HG03139 (cell line): ENCODE measurements around the gene GBA3.

Experiments used
- ATAC-seq: cut with Tn5 transposase; IDR thresholded peaks from one replicate; pipeline ENCODE4 v1.9.1; 2021; ENCODE audit not compliant: unreplicated experiment

GBA3 gene

DNA sequence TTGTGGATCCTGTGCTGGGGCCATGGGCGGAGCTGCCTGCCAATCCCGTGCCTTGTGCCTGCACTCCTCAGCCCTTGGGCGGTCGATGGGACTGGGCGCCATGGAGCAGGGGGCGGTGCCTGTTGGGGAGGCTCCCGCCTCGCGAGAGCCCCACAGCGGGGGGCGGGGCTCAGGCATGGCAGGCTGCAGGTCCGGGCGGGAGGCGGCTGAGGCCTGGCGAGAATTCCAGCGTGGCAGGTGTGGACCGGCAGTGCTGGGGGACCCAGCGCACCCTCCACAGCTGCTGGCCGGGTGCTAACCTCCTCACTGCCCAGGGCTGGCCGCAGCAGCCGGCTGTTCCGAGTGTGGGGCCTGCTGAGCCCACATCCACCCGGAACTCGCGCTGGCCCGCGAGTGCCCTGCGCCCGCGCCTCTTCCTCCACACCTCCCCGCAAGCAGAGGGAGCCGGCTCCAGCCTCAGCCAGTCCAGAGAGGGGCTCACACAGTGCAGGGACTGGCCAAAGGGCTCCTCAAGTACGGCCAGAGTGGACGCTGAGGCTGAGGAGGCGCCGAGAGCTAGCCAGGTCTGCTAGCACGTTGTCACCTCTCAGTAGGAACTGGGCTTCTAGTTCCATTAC, 85.9 kb downstream of the GBA3 start:
- no peak for ATAC-seq

DNA sequence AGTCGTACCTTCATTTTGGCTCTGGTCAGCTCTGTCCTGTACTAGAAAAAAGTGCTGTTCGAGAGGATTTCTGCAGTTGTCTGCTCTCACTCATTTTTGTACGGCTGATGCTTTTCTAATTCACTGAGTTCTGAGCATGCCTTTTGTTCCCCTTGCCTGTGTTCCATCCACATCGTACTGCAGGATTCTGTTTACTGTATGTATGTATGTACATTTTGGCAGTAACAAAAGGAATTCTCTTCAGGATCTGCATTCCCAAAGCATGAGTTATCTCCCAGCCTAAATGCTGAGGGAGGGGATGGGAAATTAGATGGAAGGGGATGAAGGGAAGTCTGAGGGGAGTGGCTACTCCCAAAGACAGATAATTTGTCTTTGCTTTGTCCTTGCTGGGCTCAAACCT, 87.6 kb downstream of the GBA3 start:
- ATAC-seq, result no peak

DNA sequence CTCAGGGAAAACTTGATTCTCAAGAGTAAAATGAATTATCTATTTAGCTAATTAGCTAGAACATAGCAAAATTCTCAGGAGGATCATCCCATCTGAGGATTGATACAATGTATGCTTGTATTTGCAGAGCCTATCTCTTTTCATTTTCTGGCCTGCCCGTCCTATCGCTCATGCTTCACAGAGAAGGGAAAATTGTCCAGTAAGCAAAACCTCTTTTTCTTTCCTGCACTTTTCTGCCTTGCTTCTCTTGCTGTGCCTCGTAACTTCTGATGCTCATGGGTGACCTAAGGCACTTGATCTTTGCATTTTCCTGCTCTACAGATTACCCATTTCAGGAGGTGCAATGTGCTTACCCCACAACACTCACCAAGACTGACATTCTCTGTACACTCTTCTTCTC, 88.1 kb downstream of the GBA3 start:
- ATAC-seq, result no peak

DNA sequence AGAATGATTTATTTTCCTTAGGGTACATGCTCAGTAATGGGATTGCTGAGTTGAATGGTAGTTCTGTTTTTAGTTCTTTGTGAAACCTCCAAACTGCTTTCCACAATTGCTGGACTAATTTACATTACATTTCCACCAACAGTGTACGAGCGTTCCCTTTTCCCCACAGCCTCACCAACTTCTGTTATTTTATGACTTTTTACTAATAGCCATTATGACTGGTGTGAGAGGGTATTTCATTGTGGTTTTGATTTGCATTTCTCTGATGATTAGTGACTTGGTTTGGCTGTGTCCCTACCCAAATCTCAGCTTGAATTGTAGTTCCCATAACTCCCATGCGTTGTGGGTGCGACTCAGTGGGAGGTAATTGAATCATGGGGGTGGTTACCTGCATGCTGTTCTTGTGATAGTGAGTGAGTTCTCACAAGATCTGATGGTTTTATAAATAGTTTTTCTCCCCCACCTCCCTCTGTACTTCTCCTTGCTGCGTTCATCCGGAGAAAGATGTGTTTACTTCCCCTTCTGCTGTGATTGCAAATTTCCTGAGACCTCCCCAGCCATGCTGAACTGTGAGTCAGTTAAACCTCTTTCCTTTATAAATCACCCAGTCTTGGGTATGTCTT, 95.1 kb downstream of the GBA3 start:
- ATAC-seq, result no peak

DNA sequence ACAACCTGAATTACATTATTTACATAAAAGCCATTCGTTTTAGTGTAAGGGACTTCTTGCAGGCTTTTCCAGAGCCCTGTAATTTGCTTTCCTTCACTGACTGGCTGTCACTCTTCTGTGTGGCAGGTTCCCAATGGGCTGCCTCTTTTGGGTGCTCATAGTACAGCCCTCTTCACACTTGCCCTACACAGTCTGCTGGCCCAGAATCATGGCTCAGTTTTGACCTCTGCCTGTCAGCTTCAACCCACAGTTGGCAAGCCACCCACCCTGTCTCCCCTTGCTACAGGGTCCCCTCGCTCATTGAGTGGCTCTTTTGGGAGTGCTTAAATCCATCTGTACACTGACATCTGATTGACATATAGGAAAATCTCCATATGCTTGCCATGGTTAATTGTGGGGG, 97.9 kb downstream of the GBA3 start:
- ATAC-seq, result no peak

DNA sequence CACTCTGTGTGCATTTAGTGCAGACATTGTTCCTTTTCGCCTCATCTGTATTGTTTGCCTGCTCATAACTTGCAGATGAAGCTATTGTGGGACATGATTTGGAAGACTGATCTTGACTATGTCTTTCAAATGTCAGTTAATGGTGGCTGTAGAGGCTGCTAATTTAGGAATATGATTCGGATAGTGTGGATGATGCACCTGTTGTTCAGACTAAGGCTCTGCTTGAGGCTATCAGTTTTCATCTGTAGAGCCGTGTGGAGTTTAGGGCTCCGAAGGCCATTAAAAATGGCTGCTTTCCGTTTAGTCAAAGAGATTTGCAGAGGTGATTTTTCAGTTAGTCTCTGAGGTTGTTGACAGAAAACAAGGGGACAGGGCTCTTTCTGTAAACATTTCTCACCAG, 102.0 kb downstream of the GBA3 start:
- no peak for ATAC-seq

DNA sequence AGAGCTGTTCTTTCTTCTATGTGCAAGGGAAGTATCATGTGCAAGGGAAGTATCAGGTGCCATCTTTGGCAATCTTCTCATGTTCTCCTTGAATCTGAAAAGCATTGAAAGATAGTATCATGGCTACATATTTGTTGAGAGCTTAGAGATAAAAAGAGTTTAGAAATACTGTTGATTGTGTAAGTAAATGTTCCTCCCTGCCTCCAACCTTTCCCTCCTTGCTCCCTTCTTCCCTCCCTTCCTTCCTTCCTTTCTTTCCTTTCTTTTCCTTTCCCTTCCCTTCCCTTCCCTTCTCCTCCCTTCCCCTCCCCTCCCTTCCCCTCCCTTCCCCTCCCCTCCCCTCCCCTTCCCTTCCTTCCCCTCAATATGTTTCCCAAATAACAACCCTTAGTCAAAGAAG, 108.7 kb downstream of the GBA3 start:
- no peak for ATAC-seq

DNA sequence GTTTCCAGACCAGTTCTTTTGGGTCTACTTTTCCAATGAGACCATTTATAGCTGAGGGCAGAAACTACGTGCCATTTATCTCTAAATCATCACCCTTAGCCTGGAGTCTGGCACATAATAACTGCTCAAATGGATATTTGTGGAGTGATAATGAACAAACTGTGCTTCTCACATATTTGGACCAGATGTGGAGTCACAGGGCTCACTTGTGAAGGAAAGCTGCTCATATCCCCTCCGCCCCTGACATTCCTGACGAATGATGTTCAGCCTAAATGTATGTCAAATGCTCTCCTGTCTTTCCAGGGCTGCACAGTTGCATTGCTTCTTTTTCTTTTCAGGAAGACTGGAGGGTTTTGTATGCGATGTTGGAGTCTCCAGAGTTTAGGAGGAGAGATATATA, 110.1 kb downstream of the GBA3 start:
- no peak for ATAC-seq

DNA sequence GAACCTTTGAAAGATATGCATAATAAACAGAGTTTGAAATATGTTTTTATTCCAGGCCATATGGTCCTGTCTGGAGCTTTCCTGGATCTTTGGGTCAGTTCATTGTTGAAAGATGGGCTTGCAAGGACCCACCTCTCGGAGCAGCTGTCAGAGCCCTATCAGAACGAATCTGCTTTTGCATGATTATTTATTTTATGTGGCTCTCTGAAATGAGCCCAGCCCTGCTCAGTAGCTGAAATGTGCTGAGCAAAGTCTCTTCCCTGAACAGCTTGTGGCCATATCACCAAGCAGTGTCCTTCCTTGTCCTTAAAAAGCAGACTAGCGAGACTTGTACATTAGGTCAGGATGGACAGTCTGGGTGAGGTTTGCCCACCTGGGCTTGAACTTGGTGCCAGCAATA, 110.8 kb downstream of the GBA3 start:
- ATAC-seq, result no peak

DNA sequence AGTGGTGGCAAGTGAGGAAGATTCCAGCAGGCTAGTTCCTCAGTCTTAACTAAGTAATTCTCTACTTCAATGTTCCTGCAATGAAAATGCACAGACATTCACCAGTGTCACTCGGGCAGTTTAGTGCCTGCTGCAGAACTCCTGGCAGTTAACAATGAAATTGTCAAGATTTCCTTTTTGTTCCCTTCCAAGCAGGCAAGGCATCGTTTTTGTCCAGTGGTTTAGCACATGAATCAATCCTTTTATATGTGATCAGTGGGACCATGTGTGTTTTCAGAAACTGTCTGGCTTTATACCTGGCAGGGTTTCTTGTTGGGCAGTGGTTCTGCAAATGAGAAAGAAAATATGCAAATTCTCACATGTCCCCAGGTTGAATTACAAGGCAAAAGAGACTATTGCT, 122.2 kb downstream of the GBA3 start:
- no peak for ATAC-seq

DNA sequence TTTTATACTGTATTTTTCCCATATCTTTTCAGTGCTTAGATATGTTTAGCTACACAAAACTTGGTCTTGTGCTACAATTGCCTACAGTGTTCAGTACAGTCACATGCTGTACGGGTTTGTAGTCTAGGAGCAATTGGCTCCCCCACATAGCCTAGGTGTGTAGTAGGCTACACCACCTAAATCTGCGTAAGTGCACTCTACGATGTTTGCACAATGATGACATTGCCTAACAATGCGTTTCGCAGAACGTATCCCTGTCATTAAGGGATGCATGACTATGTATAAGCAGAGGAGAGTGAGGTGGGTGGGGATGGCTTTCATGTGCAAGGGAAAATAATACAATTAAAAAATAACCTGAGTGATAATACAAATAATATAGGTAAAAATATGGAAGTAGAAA, 131.4 kb downstream of the GBA3 start:
- ATAC-seq, result no peak

DNA sequence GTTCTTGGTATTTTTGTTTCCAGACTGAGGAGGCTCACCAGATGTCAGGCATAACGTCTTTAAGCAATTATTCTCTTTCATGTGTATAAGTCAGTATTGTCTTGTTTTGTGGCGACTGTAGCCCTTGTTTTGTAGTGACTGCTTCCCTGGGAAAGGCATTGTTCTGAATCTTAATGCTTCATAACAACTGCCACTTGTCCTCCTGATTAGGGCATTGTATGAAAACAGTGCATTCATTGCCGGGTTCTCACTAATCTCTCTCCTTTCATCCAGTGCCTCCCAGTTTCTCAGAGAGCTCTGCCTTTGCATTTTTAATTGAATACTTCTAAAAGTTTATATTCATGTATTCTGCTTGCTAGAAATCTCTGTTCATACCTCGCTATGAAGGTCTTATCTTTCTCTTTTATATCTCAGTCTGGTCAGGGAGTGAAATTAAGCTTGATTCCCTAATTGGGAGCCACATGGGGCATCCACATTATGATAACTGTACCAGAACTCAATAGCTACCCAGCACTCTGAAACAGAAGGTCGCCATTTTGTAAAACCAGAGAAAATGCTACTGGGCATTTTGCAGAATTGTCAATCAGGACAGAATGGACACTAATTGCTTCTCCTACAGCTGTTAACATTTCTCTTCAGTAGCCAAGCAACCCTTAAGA, 149.8 kb downstream of the GBA3 start:
- no peak for ATAC-seq

DNA sequence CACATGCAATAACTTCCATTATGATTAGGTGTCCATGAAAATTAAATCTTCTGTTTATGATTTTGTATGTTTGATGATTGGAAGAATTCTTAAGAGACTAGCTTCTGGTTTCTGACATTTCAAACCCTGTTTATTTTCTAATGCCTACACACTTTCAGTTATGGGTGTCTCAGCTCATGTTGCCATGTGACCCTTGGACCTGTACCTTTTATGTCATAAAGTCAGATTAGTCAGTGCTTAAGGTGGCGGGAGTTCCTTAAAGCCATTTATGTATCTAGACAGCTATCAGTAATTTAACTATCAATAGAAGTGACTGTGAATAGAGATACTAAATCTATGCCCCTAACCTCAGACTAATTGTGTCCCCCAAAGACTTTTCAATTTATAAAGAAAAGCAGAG, 155.6 kb downstream of the GBA3 start:
- no peak for ATAC-seq

DNA sequence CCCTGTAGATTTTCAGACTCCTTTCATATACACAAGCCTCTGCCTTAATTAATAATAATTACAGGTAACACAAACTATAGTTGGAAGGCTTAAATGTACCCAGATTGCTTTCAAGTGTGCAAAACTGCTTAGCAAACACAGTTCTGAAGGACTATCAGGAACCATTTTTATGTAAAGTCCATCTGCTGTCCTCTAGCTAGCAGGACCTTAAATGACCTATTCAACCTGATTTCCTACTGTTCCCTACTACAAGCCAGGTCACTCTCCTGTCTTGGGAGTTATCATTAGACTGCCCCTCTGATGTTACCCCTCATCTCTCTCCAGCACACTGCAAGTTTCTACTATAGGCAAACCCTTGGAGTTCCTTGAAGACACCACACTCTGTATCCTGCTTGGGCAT, 157.3 kb downstream of the GBA3 start:
- no peak for ATAC-seq

DNA sequence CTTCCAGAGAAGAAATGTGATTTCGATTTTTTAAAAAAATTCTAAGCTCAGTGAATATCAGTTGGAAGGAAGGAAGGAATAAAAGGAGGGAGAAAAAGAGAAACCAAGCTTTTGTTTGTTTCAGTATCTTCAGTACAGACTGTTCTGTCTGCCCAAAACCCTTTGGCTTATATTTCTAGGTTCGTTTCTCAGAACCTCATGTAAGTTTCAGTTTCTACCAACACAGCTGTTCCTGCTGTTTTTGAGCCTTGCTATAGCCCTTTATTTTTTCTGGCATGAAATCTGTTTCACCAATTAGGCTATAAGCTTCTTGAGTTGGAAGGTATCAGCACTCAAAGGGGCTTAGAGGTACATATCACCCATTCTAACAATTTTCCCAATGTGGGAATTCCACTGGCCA, 157.9 kb downstream of the GBA3 start:
- no peak for ATAC-seq

DNA sequence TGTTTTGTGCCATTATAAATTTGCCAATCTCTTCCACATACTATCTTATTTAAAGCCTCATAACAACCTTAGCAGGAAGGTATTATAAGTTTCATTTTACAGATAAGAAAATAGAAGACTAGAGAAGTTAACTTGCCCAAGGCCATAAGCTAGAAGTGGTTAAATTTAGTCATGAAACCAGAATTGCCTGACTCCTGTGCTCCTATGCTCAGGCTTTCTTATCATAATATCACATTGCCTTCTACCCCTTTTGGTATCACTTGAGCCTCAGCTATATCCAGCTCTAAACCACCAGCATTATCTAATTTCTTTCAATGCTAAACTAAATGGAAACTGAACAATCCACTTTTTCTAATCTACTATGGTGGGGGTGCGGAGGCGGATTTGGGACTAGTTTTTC, 164.7 kb downstream of the GBA3 start:
- no peak for ATAC-seq

DNA sequence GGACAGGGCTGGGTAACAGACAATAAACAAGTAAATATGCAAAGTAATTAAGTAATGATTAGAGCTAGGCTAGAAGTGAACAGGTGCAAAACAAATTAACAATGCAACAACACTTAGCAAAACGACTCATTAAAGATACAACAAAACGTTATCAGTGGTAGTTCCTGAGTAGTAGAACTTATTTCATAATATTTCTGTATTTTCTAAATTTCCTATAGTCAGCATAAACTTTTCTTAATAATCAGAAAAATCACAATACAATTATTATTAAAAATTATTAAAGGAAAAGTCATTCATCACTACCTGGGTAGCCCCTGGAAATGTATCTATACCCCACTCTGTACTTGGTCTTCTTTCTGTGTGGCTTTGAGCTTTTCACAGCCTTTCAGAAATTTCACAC, 166.6 kb downstream of the GBA3 start:
- no peak for ATAC-seq
